WTC11 (cell line): ENCODE measurements around the gene KRTAP6-2.

ENCODE experiments used
- CREB1 ChIP-seq: sonication (generic); formaldehyde crosslinking; IDR thresholded peaks from 2 replicates; pipeline ENCODE4 v1.8.0; 2023; ENCODE audit warnings: mild to moderate bottlenecking, missing genetic modification reagents
- SP1 ChIP-seq: sonication (generic); formaldehyde crosslinking; conservative IDR thresholded peaks from 2 replicates; pipeline ENCODE4 v1.8.1; 2022; ENCODE audit warnings: missing genetic modification reagents
- TF ChIP-seq, protein P1 (sequence below): fragments of 200-600 bp; IDR thresholded peaks from 2 replicates; pipeline ENCODE4 v1.8.0; 2022; ENCODE audit warnings: antibody characterized with exemption
- TF ChIP-seq, protein P2 (sequence below): sonication (generic); formaldehyde crosslinking; conservative IDR thresholded peaks from 2 replicates; pipeline ENCODE4 v1.8.1; 2023; ENCODE audit warnings: mild to moderate bottlenecking, low read depth, missing genetic modification reagents, moderate library complexity

DNA sequence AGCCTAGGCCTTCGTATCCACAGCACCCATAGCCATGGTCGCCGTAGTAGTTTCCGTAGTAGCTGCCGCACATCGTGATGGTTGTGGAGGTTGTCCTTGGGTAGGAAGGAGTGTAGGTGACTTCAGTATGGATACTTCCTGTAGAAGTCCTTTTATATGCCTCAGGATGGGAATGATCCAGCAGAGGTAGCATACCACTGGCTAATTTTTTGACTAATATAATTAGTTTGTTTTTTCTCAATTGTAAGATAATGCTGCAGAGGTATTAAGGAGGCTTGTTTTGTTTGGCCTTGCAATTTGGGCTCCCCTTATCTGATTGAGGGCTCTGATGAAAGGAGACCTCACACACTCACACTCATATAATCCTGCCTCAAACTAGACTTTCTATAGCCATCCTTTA, at the start of gene KRTAP6-2:
- TF ChIP-seq, protein P1, sequence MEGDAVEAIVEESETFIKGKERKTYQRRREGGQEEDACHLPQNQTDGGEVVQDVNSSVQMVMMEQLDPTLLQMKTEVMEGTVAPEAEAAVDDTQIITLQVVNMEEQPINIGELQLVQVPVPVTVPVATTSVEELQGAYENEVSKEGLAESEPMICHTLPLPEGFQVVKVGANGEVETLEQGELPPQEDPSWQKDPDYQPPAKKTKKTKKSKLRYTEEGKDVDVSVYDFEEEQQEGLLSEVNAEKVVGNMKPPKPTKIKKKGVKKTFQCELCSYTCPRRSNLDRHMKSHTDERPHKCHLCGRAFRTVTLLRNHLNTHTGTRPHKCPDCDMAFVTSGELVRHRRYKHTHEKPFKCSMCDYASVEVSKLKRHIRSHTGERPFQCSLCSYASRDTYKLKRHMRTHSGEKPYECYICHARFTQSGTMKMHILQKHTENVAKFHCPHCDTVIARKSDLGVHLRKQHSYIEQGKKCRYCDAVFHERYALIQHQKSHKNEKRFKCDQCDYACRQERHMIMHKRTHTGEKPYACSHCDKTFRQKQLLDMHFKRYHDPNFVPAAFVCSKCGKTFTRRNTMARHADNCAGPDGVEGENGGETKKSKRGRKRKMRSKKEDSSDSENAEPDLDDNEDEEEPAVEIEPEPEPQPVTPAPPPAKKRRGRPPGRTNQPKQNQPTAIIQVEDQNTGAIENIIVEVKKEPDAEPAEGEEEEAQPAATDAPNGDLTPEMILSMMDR: no peak
- TF ChIP-seq SP1 (CRISPR knock-in tag) (no peak), CREB1 (CRISPR knock-in tag) (no peak)
- TF ChIP-seq, protein P2, sequence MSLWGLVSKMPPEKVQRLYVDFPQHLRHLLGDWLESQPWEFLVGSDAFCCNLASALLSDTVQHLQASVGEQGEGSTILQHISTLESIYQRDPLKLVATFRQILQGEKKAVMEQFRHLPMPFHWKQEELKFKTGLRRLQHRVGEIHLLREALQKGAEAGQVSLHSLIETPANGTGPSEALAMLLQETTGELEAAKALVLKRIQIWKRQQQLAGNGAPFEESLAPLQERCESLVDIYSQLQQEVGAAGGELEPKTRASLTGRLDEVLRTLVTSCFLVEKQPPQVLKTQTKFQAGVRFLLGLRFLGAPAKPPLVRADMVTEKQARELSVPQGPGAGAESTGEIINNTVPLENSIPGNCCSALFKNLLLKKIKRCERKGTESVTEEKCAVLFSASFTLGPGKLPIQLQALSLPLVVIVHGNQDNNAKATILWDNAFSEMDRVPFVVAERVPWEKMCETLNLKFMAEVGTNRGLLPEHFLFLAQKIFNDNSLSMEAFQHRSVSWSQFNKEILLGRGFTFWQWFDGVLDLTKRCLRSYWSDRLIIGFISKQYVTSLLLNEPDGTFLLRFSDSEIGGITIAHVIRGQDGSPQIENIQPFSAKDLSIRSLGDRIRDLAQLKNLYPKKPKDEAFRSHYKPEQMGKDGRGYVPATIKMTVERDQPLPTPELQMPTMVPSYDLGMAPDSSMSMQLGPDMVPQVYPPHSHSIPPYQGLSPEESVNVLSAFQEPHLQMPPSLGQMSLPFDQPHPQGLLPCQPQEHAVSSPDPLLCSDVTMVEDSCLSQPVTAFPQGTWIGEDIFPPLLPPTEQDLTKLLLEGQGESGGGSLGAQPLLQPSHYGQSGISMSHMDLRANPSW: no peak
